Fibroblast of lung (primary cell): ENCODE data around the gene SEZ6L.

Experiments used
- CTCF ChIP-seq, 2 donors: IDR thresholded peaks in 1 of 2; conservative IDR thresholded peaks in 1 of 2; 1 replicate in 1 of 2; 2 replicates in 1 of 2; pipeline ENCODE4 v1.5.1; 2011 to 2012; ENCODE audit warnings: low read length in 2 of 2, control low read depth in 1 of 2, inconsistent platforms in 1 of 2, low read depth in 1 of 2, mild to moderate bottlenecking in 1 of 2
- EZH2 ChIP-seq: IDR thresholded peaks from 2 replicates; pipeline ENCODE4 v1.5.1; 2012; ENCODE audit warnings: low read length, control low read depth, mild to moderate bottlenecking; ENCODE audit errors: missing control alignments

- TF ChIP-seq CTCF (conservative IDR thresholded peaks at IDR 0.05 in 1 of 2, IDR thresholded peaks at IDR 0.05 in 1 of 2; ENCODE audit: low read depth in 1 of 2, low read length in 2 of 2) (no peak), EZH2 (no peak)
Observed at GRCh38 chr22:26287382-26288225, 118.3 kb downstream of the SEZ6L start.
